ENCODE results near the gene HS1BP3. TPM values are rescaled to one million over a fixed set of nuclear protein-coding genes. Genes with fewer than 3 reads are reported as not detected.
A peak's percentile ranks its signal among the peaks of the same experiment; 100 is the strongest.

Gene HS1BP3
- total RNA-seq, 4 donors from 2014 or later: 30.8 to 42.7 (median 41.7) TPM

GRCh38 chr2:20572221-20572620, 78.7 kb downstream of the HS1BP3 start:
- H3K27me3 ChIP-seq: no peaks in the 10 kb centered on the region
- DNase-seq: no peak
- H3K36me3 ChIP-seq: no peaks in the 10 kb centered on the region
- TF ChIP-seq POLR2A (IDR thresholded peaks at IDR 0.05) (no peak), CTCF (IDR thresholded peaks at IDR 0.05) (no peak)
- H3K4me3 ChIP-seq (replicated peaks in 1 of 3): no peak overlapping the region
- H3K27ac ChIP-seq: no peak overlapping the region
- WGBS, 2 donors: 93 to 95% methylated on average over 5 of the region's 5 CpGs
- no peaks in the 10 kb centered on the region for H3K9me3 ChIP-seq
- peaks cover 10 to 65% of the 10 kb centered on the region in 2 donors for H3K4me1 ChIP-seq
- intact Hi-C loops (cut with DNase I): no loop called here

- Histone ChIP-seq H3K4me1 (peaks cover 10 to 61% of the 10 kb centered on the region in 2 donors), H3K27me3 (no peaks in the 10 kb centered on the region), H3K9me3 (no peaks in the 10 kb centered on the region), H3K4me3 (replicated peaks in 1 of 3) (no peak overlapping the region), H3K36me3 (no peaks in the 10 kb centered on the region), H3K27ac (no peak overlapping the region)
- WGBS, 2 donors: 85 to 88% methylated on average over 7 of the region's 7 CpGs
- TF ChIP-seq CTCF (IDR thresholded peaks at IDR 0.05) (peak in 1 of 6 experiments; percentile 3), POLR2A (IDR thresholded peaks at IDR 0.05) (no peak)
- no peak for DNase-seq
- intact Hi-C loops (cut with DNase I): no loop called here
These were observed 79.2 kb downstream of the HS1BP3 start for GRCh38 chr2:20571644-20572215.

- intact Hi-C loops (cut with DNase I): no loop called here
- peaks cover 10 to 62% of the 10 kb centered on the region in 2 donors for H3K4me1 ChIP-seq
- TF ChIP-seq CTCF (IDR thresholded peaks at IDR 0.05) (no peak), POLR2A (IDR thresholded peaks at IDR 0.05) (no peak)
These were observed 79.7 kb downstream of the HS1BP3 start for GRCh38 chr2:20571231-20571630.

GRCh38 chr2:20570249-20570648, 80.6 kb downstream of the HS1BP3 start:
- H3K4me3 ChIP-seq (replicated peaks in 1 of 3): no peak overlapping the region
- WGBS, 2 donors: 96 to 97% methylated on average over 6 of the region's 6 CpGs
- no peaks in the 10 kb centered on the region for H3K27me3 ChIP-seq
- peaks cover 10 to 69% of the 10 kb centered on the region in 2 donors for H3K4me1 ChIP-seq
- DNase-seq: no peak
- H3K9me3 ChIP-seq: no peaks in the 10 kb centered on the region
- H3K36me3 ChIP-seq: no peaks in the 10 kb centered on the region
- TF ChIP-seq POLR2A (IDR thresholded peaks at IDR 0.05) (no peak), CTCF (IDR thresholded peaks at IDR 0.05) (no peak)
- intact Hi-C loops (cut with DNase I): no loop called here
- no peak overlapping the region for H3K27ac ChIP-seq

More at GRCh38 chr2:20571231-20571630, 79.7 kb downstream of the HS1BP3 start:
- no peak overlapping the region for H3K27ac ChIP-seq
- 86 to 93% methylated on average over 10 of the region's 10 CpGs for WGBS, 2 donors
- no peak overlapping the region for H3K4me3 ChIP-seq (replicated peaks in 1 of 3)
- no peak for DNase-seq
- no peaks in the 10 kb centered on the region for H3K27me3 ChIP-seq
- no peaks in the 10 kb centered on the region for H3K9me3 ChIP-seq
- H3K36me3 ChIP-seq: no peaks in the 10 kb centered on the region

- 69% methylated on average over 7 of the region's 7 CpGs for WGBS, 2 donors
- Histone ChIP-seq H3K4me1 (peaks cover 10 to 69% of the 10 kb centered on the region in 2 donors), H3K4me3 (replicated peaks in 1 of 3) (no peak overlapping the region), H3K27ac (peak overlapping the region; percentile 85 to 90 (median 89)), H3K27me3 (no peaks in the 10 kb centered on the region), H3K36me3 (no peaks in the 10 kb centered on the region), H3K9me3 (no peaks in the 10 kb centered on the region)
- intact Hi-C loops (cut with DNase I): no loop called here
- TF ChIP-seq POLR2A (IDR thresholded peaks at IDR 0.05) (no peak), CTCF (IDR thresholded peaks at IDR 0.05) (no peak)
- no peak for DNase-seq
These were observed 81.3 kb downstream of the HS1BP3 start for GRCh38 chr2:20569464-20570223.

Measured in thyroid gland (tissue), 4 donors.